ENCODE results near the gene NUF2.

The NUF2 gene

GRCh38 chr1:163382395-163382794 lies 60.6 kb downstream of the NUF2 start:
- Histone ChIP-seq H2AK5ac (ENCODE audit: low read length) (no peak overlapping the region), H3K9me3 (ENCODE audit: insufficient read depth, low read depth, low read length) (no peaks in the 10 kb centered on the region), H3K14ac (ENCODE audit: low read length) (no peak overlapping the region), H3K4me2 (ENCODE audit: low read length) (no peak overlapping the region), H3K79me1 (ENCODE audit: low read length) (no peaks in the 10 kb centered on the region), H4K8ac (ENCODE audit: low read depth, low read length) (no peak overlapping the region), H3K27ac (ENCODE audit: low read depth, low read length) (no peak overlapping the region), H4K12ac (ENCODE audit: low read depth, low read length) (no peak overlapping the region), H3K4ac (ENCODE audit: low read depth, low read length) (no peak overlapping the region), H3K36me3 (ENCODE audit: control insufficient read depth in 1 of 2, insufficient read depth in 2 of 2, low read length in 2 of 2) (no peaks in the 10 kb centered on the region), H3K4me3 (ENCODE audit: low read depth, low read length) (no peak overlapping the region), H3K27me3 (ENCODE audit: insufficient read depth, low read length) (no peaks in the 10 kb centered on the region), H4K91ac (ENCODE audit: low read depth, low read length) (no peak overlapping the region), H3K18ac (ENCODE audit: low read length) (no peak overlapping the region), H3K4me1 (ENCODE audit: control insufficient read depth in 1 of 2, insufficient read depth in 2 of 2, low read length in 2 of 2) (no peaks in the 10 kb centered on the region), H2BK120ac (ENCODE audit: insufficient read depth, low read length, poor library complexity) (no peak overlapping the region), H2BK5ac (ENCODE audit: low read depth, low read length, poor library complexity) (no peak overlapping the region), H2BK12ac (ENCODE audit: low read length) (no peak overlapping the region), H3K23ac (ENCODE audit: low read length) (no peak overlapping the region), H3K79me2 (ENCODE audit: control insufficient read depth, insufficient read depth, low read length, poor library complexity) (no peaks in the 10 kb centered on the region), H2AFZ (ENCODE audit: insufficient read depth, low read length, poor library complexity) (no peak overlapping the region), H3K9ac (ENCODE audit: low read length) (no peak overlapping the region)
- WGBS (ENCODE audit: extremely low coverage, insufficient coverage, insufficient read length) = no CpG with 5 or more reads among the region's 4 CpGs
- DNase-seq = no peak

GRCh38 chr1:163387146-163387545 lies 65.4 kb downstream of the NUF2 start:
- no peak overlapping the region for H3K27ac ChIP-seq (ENCODE audit: low read depth, low read length)
- H3K4me3 ChIP-seq (ENCODE audit: low read depth, low read length) = no peak overlapping the region
- no peak overlapping the region for H3K4ac ChIP-seq (ENCODE audit: low read depth, low read length)
- no peak overlapping the region for H3K4me2 ChIP-seq (ENCODE audit: low read length)
- H2BK12ac ChIP-seq (ENCODE audit: low read length) = no peak overlapping the region
- no peak overlapping the region for H2AK5ac ChIP-seq (ENCODE audit: low read length)
- no peaks in the 10 kb centered on the region for H3K4me1 ChIP-seq (ENCODE audit: control insufficient read depth in 1 of 2, insufficient read depth in 2 of 2, low read length in 2 of 2)
- no peak overlapping the region for H3K9ac ChIP-seq (ENCODE audit: low read length)
- no peaks in the 10 kb centered on the region for H3K79me2 ChIP-seq (ENCODE audit: control insufficient read depth, insufficient read depth, low read length, poor library complexity)
- H4K12ac ChIP-seq (ENCODE audit: low read depth, low read length) = no peak overlapping the region
- H3K36me3 ChIP-seq (ENCODE audit: control insufficient read depth in 1 of 2, insufficient read depth in 2 of 2, low read length in 2 of 2) = no peaks in the 10 kb centered on the region
- no peak overlapping the region for H3K23ac ChIP-seq (ENCODE audit: low read length)
- DNase-seq = no peak
- H2BK120ac ChIP-seq (ENCODE audit: insufficient read depth, low read length, poor library complexity) = no peak overlapping the region
- no peak overlapping the region for H2AFZ ChIP-seq (ENCODE audit: insufficient read depth, low read length, poor library complexity)
- no peak overlapping the region for H3K14ac ChIP-seq (ENCODE audit: low read length)
- H3K9me3 ChIP-seq (ENCODE audit: insufficient read depth, low read depth, low read length) = no peaks in the 10 kb centered on the region
- no peaks in the 10 kb centered on the region for H3K27me3 ChIP-seq (ENCODE audit: insufficient read depth, low read length)
- no peaks in the 10 kb centered on the region for H3K79me1 ChIP-seq (ENCODE audit: low read length)
- no peak overlapping the region for H3K18ac ChIP-seq (ENCODE audit: low read length)
- no peak overlapping the region for H4K8ac ChIP-seq (ENCODE audit: low read depth, low read length)
- no peak overlapping the region for H2BK5ac ChIP-seq (ENCODE audit: low read depth, low read length, poor library complexity)
- H4K91ac ChIP-seq (ENCODE audit: low read depth, low read length) = no peak overlapping the region

GRCh38 chr1:163388970-163389369 lies 67.2 kb downstream of the NUF2 start:
- no peak overlapping the region for H2AFZ ChIP-seq (ENCODE audit: insufficient read depth, low read length, poor library complexity)
- no peak overlapping the region for H2AK5ac ChIP-seq (ENCODE audit: low read length)
- H3K4me1 ChIP-seq (ENCODE audit: control insufficient read depth in 1 of 2, insufficient read depth in 2 of 2, low read length in 2 of 2) = no peaks in the 10 kb centered on the region
- no peak overlapping the region for H3K23ac ChIP-seq (ENCODE audit: low read length)
- no CpG with 5 or more reads among the region's 4 CpGs for WGBS (ENCODE audit: extremely low coverage, insufficient coverage, insufficient read length)
- no peak overlapping the region for H3K14ac ChIP-seq (ENCODE audit: low read length)
- no peaks in the 10 kb centered on the region for H3K27me3 ChIP-seq (ENCODE audit: insufficient read depth, low read length)
- H2BK12ac ChIP-seq (ENCODE audit: low read length) = no peak overlapping the region
- no peak overlapping the region for H4K8ac ChIP-seq (ENCODE audit: low read depth, low read length)
- no peak overlapping the region for H3K18ac ChIP-seq (ENCODE audit: low read length)
- no peak overlapping the region for H2BK120ac ChIP-seq (ENCODE audit: insufficient read depth, low read length, poor library complexity)
- no peak overlapping the region for H4K91ac ChIP-seq (ENCODE audit: low read depth, low read length)
- no peak overlapping the region for H3K9ac ChIP-seq (ENCODE audit: low read length)
- H3K4me3 ChIP-seq (ENCODE audit: low read depth, low read length) = no peak overlapping the region
- no peak for DNase-seq
- H3K79me1 ChIP-seq (ENCODE audit: low read length) = no peaks in the 10 kb centered on the region
- no peaks in the 10 kb centered on the region for H3K36me3 ChIP-seq (ENCODE audit: control insufficient read depth in 1 of 2, insufficient read depth in 2 of 2, low read length in 2 of 2)
- H4K12ac ChIP-seq (ENCODE audit: low read depth, low read length) = no peak overlapping the region
- no peak overlapping the region for H2BK5ac ChIP-seq (ENCODE audit: low read depth, low read length, poor library complexity)
- H3K4ac ChIP-seq (ENCODE audit: low read depth, low read length) = no peak overlapping the region
- no peak overlapping the region for H3K4me2 ChIP-seq (ENCODE audit: low read length)
- H3K9me3 ChIP-seq (ENCODE audit: insufficient read depth, low read depth, low read length) = no peaks in the 10 kb centered on the region
- no peak overlapping the region for H3K27ac ChIP-seq (ENCODE audit: low read depth, low read length)
- H3K79me2 ChIP-seq (ENCODE audit: control insufficient read depth, insufficient read depth, low read length, poor library complexity) = no peaks in the 10 kb centered on the region

- Histone ChIP-seq H3K27me3 (ENCODE audit: insufficient read depth, low read length) (no peaks in the 10 kb centered on the region), H3K79me1 (ENCODE audit: low read length) (no peaks in the 10 kb centered on the region), H3K9ac (ENCODE audit: low read length) (no peak overlapping the region), H2AFZ (ENCODE audit: insufficient read depth, low read length, poor library complexity) (no peak overlapping the region), H4K91ac (ENCODE audit: low read depth, low read length) (no peak overlapping the region), H3K4me3 (ENCODE audit: low read depth, low read length) (no peak overlapping the region), H4K8ac (ENCODE audit: low read depth, low read length) (no peak overlapping the region), H3K4ac (ENCODE audit: low read depth, low read length) (no peak overlapping the region), H3K9me3 (ENCODE audit: insufficient read depth, low read depth, low read length) (no peaks in the 10 kb centered on the region), H3K4me2 (ENCODE audit: low read length) (no peak overlapping the region), H4K12ac (ENCODE audit: low read depth, low read length) (no peak overlapping the region), H3K79me2 (ENCODE audit: control insufficient read depth, insufficient read depth, low read length, poor library complexity) (no peaks in the 10 kb centered on the region), H3K27ac (ENCODE audit: low read depth, low read length) (no peak overlapping the region), H2BK12ac (ENCODE audit: low read length) (no peak overlapping the region), H3K4me1 (ENCODE audit: control insufficient read depth in 1 of 2, insufficient read depth in 2 of 2, low read length in 2 of 2) (no peaks in the 10 kb centered on the region), H3K23ac (ENCODE audit: low read length) (no peak overlapping the region), H2BK120ac (ENCODE audit: insufficient read depth, low read length, poor library complexity) (no peak overlapping the region), H3K14ac (ENCODE audit: low read length) (no peak overlapping the region), H3K18ac (ENCODE audit: low read length) (no peak overlapping the region), H3K36me3 (ENCODE audit: control insufficient read depth in 1 of 2, insufficient read depth in 2 of 2, low read length in 2 of 2) (no peaks in the 10 kb centered on the region), H2BK5ac (ENCODE audit: low read depth, low read length, poor library complexity) (no peak overlapping the region), H2AK5ac (ENCODE audit: low read length) (no peak overlapping the region)
- DNase-seq = no peak
Observed at GRCh38 chr1:163395790-163396189, 74.0 kb downstream of the NUF2 start.
